Activated CD4-positive, alpha-beta memory T cell treated with anti-CD3 and anti-CD28 coated beads for 36 hours (primary cell): Measurements from ENCODE around the gene TAF3. TPM values are rescaled to one million over a fixed set of nuclear protein-coding genes. Genes with fewer than 3 reads are reported as not detected.
A peak's percentile ranks its signal among the peaks of the same experiment; 100 is the strongest.

Experiments
- CTCF ChIA-PET: fragments of 350-600 bp; sonication (Branson Sonifier 250); formaldehyde crosslinking; loops from one replicate; lab custom pipeline; 2021; ENCODE audit warnings: antibody characterized with exemption, inconsistent platforms; lab: Charles Lee
- POLR2A ChIA-PET: fragments of 350-600 bp; sonication (Branson Sonifier 250); formaldehyde crosslinking; loops from one replicate; lab custom pipeline; 2021; ENCODE audit warnings: antibody characterized with exemption; lab: Charles Lee
- DNase-seq: peaks from one replicate; pipeline ENCODE4 v3.0.0-alpha.2; 2020
- H3K27ac Mint-ChIP-seq: one replicate; pipeline ENCODE4 v1.8.0; 2021; ENCODE audit warnings: mixed read lengths
- H3K27me3 Mint-ChIP-seq: one replicate; pipeline ENCODE4 v1.8.0; 2021; ENCODE audit warnings: mixed read lengths
- H3K36me3 Mint-ChIP-seq: one replicate; pipeline ENCODE4 v1.8.0; 2021; ENCODE audit warnings: mixed read lengths
- H3K4me1 Mint-ChIP-seq: one replicate; pipeline ENCODE4 v1.8.0; 2021; ENCODE audit warnings: low read depth, mixed read lengths
- H3K4me3 Mint-ChIP-seq: one replicate; pipeline ENCODE4 v1.8.0; 2021; ENCODE audit warnings: mild to moderate bottlenecking, mixed read lengths
- H3K9me3 Mint-ChIP-seq: one replicate; pipeline ENCODE4 v1.8.0; 2021; ENCODE audit warnings: mixed read lengths
- intact Hi-C: fragments of 100-400 bp; cut with micrococcal nuclease; formaldehyde crosslinking; loops from one replicate; pipeline ENCODE4 v1.15.1; 2023
- total RNA-seq, 2 experiments: library from RNA; stranded (reverse); gene quantifications; one replicate each; pipeline ENCODE4 v1.2.3, GENCODE V29; 2021

Gene TAF3
- total RNA-seq, 2 experiments from 2014 or later, result 12.2 to 12.3 TPM

DNA sequence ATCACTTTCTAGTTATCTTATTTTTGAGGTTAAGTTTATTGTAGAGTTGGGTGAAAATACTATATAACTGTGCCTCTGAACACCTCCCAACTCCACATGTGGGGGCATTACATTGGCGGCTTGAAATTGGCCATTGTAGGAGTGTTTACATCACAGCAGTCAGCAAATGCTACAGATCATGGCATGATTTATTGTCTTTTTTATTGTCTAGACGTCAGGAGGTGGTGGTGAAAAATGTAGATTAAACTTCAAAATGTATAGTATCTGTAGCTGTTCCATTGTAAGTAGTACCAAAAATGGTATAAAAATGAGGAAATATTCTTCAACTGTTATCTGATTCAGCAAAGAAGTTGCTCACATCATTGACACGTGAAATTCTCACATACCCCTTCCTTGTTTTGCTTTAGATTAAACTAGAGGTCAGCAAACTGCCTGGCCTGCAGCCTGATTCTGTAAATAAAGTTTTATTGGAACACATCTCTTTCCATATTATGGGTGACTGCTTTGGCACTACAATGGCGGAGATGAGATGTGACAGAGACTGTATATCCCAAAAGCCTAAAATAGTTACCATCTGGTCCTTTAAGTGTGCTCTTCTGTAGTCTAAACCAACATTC lies 35.0 kb downstream of the TAF3 start:
- Mint-ChIP-seq H3K4me3 (no peak overlapping the region), H3K27me3 (no peaks in the 10 kb centered on the region)

DNA sequence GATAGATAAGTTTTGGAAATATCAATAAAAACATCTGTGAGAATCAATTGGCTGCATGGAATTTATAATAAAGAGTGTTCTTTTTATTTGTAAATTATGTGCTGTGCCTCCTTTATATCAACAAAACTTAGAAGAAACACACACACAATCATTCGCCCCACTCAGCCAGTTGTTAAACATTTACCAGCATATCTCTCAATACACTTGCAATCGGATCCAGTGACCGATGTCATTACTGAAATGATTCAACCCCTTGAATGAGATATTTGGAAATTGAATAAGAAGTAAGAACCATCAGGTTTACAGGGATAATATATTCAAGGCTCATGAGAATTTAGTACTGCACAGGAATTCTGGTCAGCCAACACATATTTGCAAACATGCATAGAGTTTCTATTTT lies 35.6 kb downstream of the TAF3 start:
- CTCF ChIA-PET, result no interaction called here
- intact Hi-C loops, result no loop called here
- H3K9me3 Mint-ChIP-seq, result no peaks in the 10 kb centered on the region
- peaks cover 24% of the 10 kb centered on the region for H3K4me1 Mint-ChIP-seq
- DNase-seq, result no peak
- no peaks in the 10 kb centered on the region for H3K27me3 Mint-ChIP-seq
- POLR2A ChIA-PET, result no interaction called here
- no peak overlapping the region for H3K4me3 Mint-ChIP-seq
- H3K27ac Mint-ChIP-seq, result no peak overlapping the region
- peaks cover 3% of the 10 kb centered on the region for H3K36me3 Mint-ChIP-seq

More for the DNA sequence above, 35.0 kb downstream of the TAF3 start:
- CTCF ChIA-PET, result no interaction called here
- Mint-ChIP-seq H3K9me3 (no peaks in the 10 kb centered on the region), H3K4me1 (peaks cover 24% of the 10 kb centered on the region), H3K36me3 (peaks cover 3% of the 10 kb centered on the region), H3K27ac (no peak overlapping the region)
- intact Hi-C loops, result no loop called here
- POLR2A ChIA-PET, result no interaction called here
- no peak for DNase-seq

DNA sequence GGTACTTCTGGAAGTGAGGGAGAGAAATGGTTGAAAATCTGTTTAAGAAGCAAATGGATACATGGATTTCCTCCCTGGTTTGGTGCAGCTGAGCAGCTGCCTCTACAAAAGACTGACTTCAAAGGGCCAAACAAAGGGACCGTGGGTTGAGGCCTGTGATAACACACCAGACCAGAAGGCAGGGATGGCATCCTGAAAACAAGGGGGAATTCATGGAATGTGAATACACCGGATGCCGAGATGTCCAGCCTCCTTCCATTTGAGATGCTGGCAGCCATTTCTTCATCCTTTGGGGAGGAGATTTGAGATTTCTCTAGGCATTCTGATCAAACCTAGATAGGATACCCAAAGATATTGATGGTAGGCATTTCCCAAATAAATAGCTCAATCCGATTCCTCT lies 36.9 kb downstream of the TAF3 start:
- peaks cover 6% of the 10 kb centered on the region for H3K9me3 Mint-ChIP-seq
- H3K4me1 Mint-ChIP-seq, result peaks cover 24% of the 10 kb centered on the region
- no peak for DNase-seq
- intact Hi-C loops, result no loop called here
- peaks cover 10% of the 10 kb centered on the region for H3K36me3 Mint-ChIP-seq
- no peak overlapping the region for H3K4me3 Mint-ChIP-seq
- ChIA-PET CTCF (no interaction called here), POLR2A (no interaction called here)
- no peak overlapping the region for H3K27ac Mint-ChIP-seq
- H3K27me3 Mint-ChIP-seq, result no peaks in the 10 kb centered on the region

DNA sequence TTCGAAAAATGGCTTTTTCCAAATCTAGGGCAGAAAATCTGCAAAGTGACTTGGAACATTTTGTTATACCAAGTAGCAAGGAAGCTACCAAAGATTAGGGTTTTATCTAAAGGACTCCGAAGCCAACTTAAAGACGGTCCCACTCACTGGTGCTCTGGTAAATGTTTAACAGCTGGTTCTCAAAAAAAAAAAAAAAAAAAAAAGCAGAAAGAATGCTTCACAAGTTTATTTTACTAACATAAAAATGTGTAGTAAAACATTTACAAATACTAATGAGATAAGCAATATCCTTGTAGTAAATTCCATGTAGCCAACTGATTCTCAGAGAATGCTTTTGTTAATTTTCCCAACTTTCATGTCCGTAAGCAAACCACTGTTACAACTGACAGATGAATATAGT lies 38.4 kb downstream of the TAF3 start:
- no peak overlapping the region for H3K27ac Mint-ChIP-seq

DNA sequence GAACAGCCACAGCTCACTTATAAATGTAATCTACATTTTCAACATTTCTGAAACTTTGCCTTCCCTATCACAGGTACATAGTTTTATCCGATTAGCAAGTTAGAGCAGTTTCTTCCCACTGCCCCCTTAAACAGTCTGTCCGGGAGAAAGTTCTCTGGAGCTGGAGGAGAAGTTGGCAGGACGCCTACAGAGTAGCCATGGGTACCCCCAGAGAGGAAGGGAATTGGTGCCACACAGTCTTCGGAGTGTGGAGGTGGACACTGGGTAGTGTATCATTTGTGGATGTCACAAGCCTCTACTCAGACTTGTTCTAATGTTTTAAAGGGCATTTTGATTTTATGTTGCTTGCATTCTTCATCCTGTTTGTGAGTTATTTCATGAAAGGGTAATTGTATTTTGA lies 39.0 kb downstream of the TAF3 start:
- DNase-seq, result no peak
- ChIA-PET POLR2A (no interaction called here), CTCF (no interaction called here)
- Mint-ChIP-seq H3K27ac (no peak overlapping the region), H3K36me3 (peaks cover 21% of the 10 kb centered on the region), H3K4me3 (no peak overlapping the region), H3K27me3 (no peaks in the 10 kb centered on the region), H3K9me3 (peaks cover 17% of the 10 kb centered on the region), H3K4me1 (peaks cover 23% of the 10 kb centered on the region)
- intact Hi-C loops, result no loop called here

More for the DNA sequence above, 38.4 kb downstream of the TAF3 start:
- POLR2A ChIA-PET, result no interaction called here
- H3K9me3 Mint-ChIP-seq, result peaks cover 12% of the 10 kb centered on the region
- H3K4me3 Mint-ChIP-seq, result no peak overlapping the region
- intact Hi-C loops, result no loop called here
- H3K4me1 Mint-ChIP-seq, result peaks cover 24% of the 10 kb centered on the region
- CTCF ChIA-PET, result no interaction called here
- no peaks in the 10 kb centered on the region for H3K27me3 Mint-ChIP-seq
- H3K36me3 Mint-ChIP-seq, result peaks cover 16% of the 10 kb centered on the region
- DNase-seq, result no peak

DNA sequence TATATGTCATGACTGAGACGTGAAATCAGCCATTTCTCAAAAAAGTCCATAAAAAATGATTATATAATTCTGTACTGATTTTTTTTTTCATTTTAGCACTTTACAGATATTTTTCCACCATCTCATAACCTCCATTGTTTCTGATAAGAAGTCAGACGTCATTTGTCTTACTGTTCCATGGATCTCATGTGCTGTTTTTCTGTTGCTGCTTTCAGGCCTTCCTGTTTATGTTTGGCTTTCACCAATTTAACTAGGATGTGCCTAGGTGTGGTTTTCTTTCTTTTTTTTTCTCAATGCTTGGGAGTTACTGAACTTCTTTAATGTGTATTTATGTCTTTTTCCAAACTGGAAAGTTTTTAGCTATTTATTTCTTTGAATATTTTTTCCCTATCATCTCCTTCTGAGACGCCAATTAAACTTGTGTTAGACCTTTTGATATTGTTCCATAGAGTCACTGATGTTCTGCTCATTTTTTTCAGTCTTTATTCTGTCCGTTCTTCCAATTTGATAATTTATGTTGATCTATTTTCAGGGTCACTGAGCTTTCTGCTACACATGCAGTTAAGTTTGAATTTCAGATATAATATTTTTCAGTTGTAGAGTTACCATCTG lies 43.3 kb downstream of the TAF3 start:
- Mint-ChIP-seq H3K4me3 (no peak overlapping the region), H3K36me3 (peaks cover 27% of the 10 kb centered on the region), H3K9me3 (peaks cover 18% of the 10 kb centered on the region), H3K27ac (no peak overlapping the region), H3K27me3 (no peaks in the 10 kb centered on the region), H3K4me1 (peaks cover 19% of the 10 kb centered on the region)
- no peak for DNase-seq
- CTCF ChIA-PET, result no interaction called here
- intact Hi-C loops, result no loop called here
- POLR2A ChIA-PET, result no interaction called here

DNA sequence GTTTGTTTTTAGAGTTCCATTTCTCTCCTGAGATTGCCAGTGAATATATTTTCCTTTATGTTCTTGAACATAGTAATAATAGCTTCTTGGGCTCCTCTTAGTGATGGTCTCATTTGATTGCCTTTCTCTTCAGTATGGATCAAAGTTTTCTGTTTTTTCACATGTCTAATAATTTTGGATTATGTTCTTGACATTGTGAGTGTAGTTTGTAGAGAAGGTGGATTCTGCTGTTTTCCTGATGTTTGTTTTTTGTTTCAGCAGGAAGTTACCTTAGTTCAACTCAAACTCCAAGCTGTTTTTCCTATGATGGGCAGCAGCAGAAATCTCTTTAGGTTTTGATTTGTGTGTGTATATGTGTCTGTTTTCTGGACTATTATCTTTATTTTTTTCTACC lies 43.8 kb downstream of the TAF3 start:
- CTCF ChIA-PET, result no interaction called here
- no peak overlapping the region for H3K4me3 Mint-ChIP-seq
- POLR2A ChIA-PET, result no interaction called here
- H3K36me3 Mint-ChIP-seq, result peaks cover 27% of the 10 kb centered on the region
- peaks cover 18% of the 10 kb centered on the region for H3K9me3 Mint-ChIP-seq
- H3K27me3 Mint-ChIP-seq, result no peaks in the 10 kb centered on the region
- no peak overlapping the region for H3K27ac Mint-ChIP-seq
- peaks cover 16% of the 10 kb centered on the region for H3K4me1 Mint-ChIP-seq
- intact Hi-C loops, result no loop called here
- DNase-seq, result no peak

DNA sequence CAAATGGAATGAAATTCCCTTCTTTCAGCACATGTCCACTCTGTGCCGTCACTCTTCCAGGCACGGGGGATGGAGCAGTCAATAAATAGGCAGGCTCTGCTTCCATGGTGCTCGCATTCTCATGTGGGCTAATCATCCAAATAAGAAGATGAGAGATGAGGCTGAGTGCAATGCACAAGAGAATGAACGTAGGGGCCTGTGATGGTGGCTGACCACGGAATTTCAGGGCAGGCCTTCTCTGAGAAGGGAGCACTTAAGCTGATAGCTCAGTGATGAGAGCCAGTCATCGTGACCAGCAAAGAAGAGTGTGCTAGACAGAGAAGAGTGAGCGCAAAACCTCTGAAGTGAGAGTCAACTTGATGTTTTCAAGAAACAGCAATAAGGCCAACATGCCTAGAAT lies 47.9 kb downstream of the TAF3 start:
- no peak for DNase-seq

DNA sequence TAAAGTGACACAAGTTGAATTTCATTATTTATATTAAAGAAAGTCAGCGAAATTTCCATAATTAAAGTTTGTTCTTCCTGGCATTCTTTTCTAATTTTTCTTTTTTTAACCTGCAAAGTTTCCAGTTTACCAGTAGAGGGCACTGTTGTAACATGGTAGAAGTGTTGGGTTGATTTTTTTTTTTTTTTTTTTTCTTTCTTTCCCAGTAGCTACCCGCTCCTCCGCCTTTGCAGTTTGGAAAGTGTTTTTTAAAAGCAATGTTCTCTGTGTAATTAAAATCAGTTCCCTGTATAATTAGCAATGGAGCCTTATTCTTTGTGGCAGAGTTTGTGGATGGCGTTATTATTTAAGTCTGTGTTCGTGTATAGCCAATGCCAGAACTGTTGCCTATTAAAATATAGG lies 53.7 kb downstream of the TAF3 start:
- no peaks in the 10 kb centered on the region for H3K9me3 Mint-ChIP-seq
- ChIA-PET CTCF (interaction anchor here (0.6 to 1.7 kb wide), 4 partner anchors 930 to 1404 kb away, joined by 3 to 4 read pairs (median 3); no protein-coding TSS in a partner anchor), POLR2A (no interaction called here)
- no peaks in the 10 kb centered on the region for H3K36me3 Mint-ChIP-seq
- H3K4me3 Mint-ChIP-seq, result peak overlapping the region; percentile 57
- H3K27ac Mint-ChIP-seq, result no peak overlapping the region
- DNase-seq, result no peak
- peaks cover 20% of the 10 kb centered on the region for H3K4me1 Mint-ChIP-seq
- intact Hi-C loops, result loop anchor here (1.0 to 5.0 kb wide), 4 partner anchors 185 to 1429 kb away; no protein-coding TSS in a partner anchor
- H3K27me3 Mint-ChIP-seq, result no peaks in the 10 kb centered on the region

More for the DNA sequence above, 47.9 kb downstream of the TAF3 start:
- ChIA-PET POLR2A (no interaction called here), CTCF (no interaction called here)
- peaks cover 21% of the 10 kb centered on the region for H3K4me1 Mint-ChIP-seq
- intact Hi-C loops, result no loop called here
- H3K27me3 Mint-ChIP-seq, result no peaks in the 10 kb centered on the region
- no peak overlapping the region for H3K4me3 Mint-ChIP-seq
- H3K9me3 Mint-ChIP-seq, result peaks cover 11% of the 10 kb centered on the region
- H3K36me3 Mint-ChIP-seq, result peaks cover 19% of the 10 kb centered on the region
- no peak overlapping the region for H3K27ac Mint-ChIP-seq

DNA sequence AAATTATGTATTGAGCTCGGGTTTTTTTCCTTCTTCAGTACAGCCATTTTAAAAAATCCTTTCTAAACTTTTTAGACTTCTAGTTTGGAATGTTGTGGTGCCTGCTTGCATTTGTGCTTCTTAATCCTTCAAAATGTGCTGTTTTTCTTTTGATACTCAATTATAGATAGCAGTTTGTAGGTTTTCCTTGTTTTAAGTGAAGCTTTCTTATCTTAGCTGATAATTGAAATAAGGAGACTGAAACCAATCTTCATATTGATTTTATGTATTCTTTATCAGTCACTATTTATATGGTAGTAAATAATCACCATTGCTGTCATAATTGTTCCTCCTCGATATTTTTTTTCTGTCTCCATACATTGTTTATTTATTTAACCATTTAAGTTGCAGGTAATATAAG lies 56.6 kb downstream of the TAF3 start:
- ChIA-PET POLR2A (no interaction called here), CTCF (no interaction called here)
- intact Hi-C loops, result loop anchor here (5.0 kb wide), 1 partner anchor 182 kb away; no protein-coding TSS in a partner anchor
- H3K27me3 Mint-ChIP-seq, result no peaks in the 10 kb centered on the region
- no peaks in the 10 kb centered on the region for H3K36me3 Mint-ChIP-seq
- no peaks in the 10 kb centered on the region for H3K9me3 Mint-ChIP-seq
- H3K27ac Mint-ChIP-seq, result no peak overlapping the region
- DNase-seq, result no peak
- no peak overlapping the region for H3K4me3 Mint-ChIP-seq
- H3K4me1 Mint-ChIP-seq, result peaks cover 8% of the 10 kb centered on the region

DNA sequence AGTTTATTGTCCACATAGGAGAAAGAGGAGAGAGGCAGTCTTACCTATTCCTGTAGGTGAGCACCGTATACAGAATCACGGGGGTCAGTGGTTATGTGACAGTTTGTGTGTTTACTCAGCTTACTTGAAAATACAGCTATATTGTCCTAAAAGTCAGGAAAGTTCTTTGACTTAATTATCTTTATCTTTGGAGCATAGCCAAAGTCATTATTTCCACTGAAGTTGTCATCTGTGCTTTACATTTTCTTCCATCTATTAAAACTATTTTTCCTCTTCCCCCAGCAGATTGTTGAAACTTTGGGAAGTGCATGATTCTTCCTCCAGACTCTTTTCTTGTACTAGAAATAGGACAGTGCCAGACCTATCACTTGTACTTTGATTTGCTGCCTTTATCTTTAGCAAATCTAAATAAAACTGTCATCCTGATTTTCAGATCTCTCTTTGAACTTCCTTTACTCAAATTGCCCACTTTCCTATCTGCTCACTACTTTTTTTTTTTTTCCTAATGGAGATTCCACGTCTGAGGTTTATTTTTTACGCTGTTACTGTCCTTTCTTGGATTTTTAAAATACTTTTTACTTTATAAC lies 58.3 kb downstream of the TAF3 start:
- peaks cover 13% of the 10 kb centered on the region for H3K4me1 Mint-ChIP-seq
- ChIA-PET POLR2A (no interaction called here), CTCF (no interaction called here)
- H3K27me3 Mint-ChIP-seq, result no peaks in the 10 kb centered on the region
- intact Hi-C loops, result no loop called here
- H3K4me3 Mint-ChIP-seq, result no peak overlapping the region
- no peak for DNase-seq
- no peak overlapping the region for H3K27ac Mint-ChIP-seq
- no peaks in the 10 kb centered on the region for H3K36me3 Mint-ChIP-seq
- no peaks in the 10 kb centered on the region for H3K9me3 Mint-ChIP-seq

DNA sequence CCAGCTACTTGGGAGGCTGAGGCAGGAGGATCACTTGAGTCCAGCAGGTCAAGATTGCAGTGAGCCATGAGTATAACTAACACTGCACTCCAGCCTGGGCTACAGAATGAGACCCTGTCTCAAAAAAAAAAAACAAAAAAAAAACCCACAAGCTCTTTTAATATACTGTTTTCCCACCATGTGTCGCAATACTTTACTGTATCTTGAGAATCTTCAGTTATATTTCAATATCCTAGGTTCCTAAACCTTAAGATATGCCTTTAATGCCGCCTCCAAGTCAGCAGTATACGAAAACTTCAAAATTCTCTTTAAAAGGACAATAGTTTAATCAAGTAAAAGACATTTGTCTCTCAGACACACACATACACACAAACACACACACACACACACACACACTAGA lies 62.8 kb downstream of the TAF3 start:
- Mint-ChIP-seq H3K9me3 (no peaks in the 10 kb centered on the region), H3K4me3 (no peak overlapping the region), H3K36me3 (no peaks in the 10 kb centered on the region), H3K27ac (no peak overlapping the region), H3K27me3 (no peaks in the 10 kb centered on the region), H3K4me1 (peaks cover 24% of the 10 kb centered on the region)
- ChIA-PET CTCF (no interaction called here), POLR2A (no interaction called here)
- intact Hi-C loops, result no loop called here
- DNase-seq, result no peak

DNA sequence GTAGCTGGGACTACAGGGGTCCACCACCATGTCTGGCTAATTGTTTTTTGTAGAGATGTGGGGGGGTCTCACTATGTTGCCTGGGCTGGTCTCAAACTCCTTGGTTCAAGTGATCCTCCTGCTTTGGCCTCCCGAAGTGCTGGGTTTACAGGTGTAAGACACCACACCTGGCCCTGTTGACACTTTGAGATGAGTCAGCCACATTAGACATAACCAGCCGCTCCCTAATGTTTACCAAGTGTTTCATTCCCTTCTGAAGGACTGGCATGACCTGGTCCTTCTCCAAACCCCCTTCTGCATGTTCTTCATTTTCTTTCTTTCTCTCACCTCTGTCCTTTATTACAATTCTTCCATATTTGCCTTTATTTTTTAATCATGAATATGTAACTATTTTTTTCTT lies 67.8 kb downstream of the TAF3 start:
- Mint-ChIP-seq H3K27me3 (no peaks in the 10 kb centered on the region), H3K27ac (no peak overlapping the region), H3K4me1 (peaks cover 41% of the 10 kb centered on the region), H3K4me3 (no peak overlapping the region), H3K9me3 (no peaks in the 10 kb centered on the region), H3K36me3 (peaks cover 3% of the 10 kb centered on the region)
- ChIA-PET CTCF (no interaction called here), POLR2A (no interaction called here)
- no peak for DNase-seq
- intact Hi-C loops, result no loop called here
